Adipocyte (in vitro differentiated cells): ENCODE results near the gene TRPC6.
"Not testable (repeated sequence)": the region's sequence is repeated elsewhere in the genome, so short reads cannot be mapped to it uniquely, and the experiment has no call there.

Source experiments
- DNase-seq: peaks from one replicate; pipeline ENCODE4 v3.0.0-alpha.2; 2015; ENCODE audit warnings: low read depth
- H3K27me3 ChIP-seq: replicated peaks from 2 replicates; pipeline ENCODE4 v1.7.0; 2013; ENCODE audit warnings: mild to moderate bottlenecking, low read length, moderate library complexity; ENCODE audit not compliant: control insufficient read depth, insufficient read depth
- H3K36me3 ChIP-seq: 2 replicates; pipeline ENCODE4 v1.7.0; 2013; ENCODE audit warnings: low read length, mild to moderate bottlenecking, moderate library complexity; ENCODE audit not compliant: control insufficient read depth, insufficient read depth, severe bottlenecking
- H3K4me1 ChIP-seq: 2 replicates; pipeline ENCODE4 v1.7.0; 2013; ENCODE audit warnings: mild to moderate bottlenecking, low read length, moderate library complexity; ENCODE audit not compliant: control insufficient read depth, insufficient read depth
- H3K4me3 ChIP-seq: 2 replicates; pipeline ENCODE4 v1.7.0; 2013; ENCODE audit warnings: mild to moderate bottlenecking, low read length, moderate library complexity
- H3K9ac ChIP-seq: 2 replicates; pipeline ENCODE4 v1.7.0; 2013; ENCODE audit warnings: mild to moderate bottlenecking, low read length, moderate library complexity
- H3K9me3 ChIP-seq: 2 replicates; pipeline ENCODE4 v1.7.0; 2013; ENCODE audit warnings: mild to moderate bottlenecking, low read length, moderate library complexity; ENCODE audit not compliant: control insufficient read depth

The TRPC6 gene

GRCh38 chr11:101476191-101476590, 107.6 kb downstream of the TRPC6 start:
- Histone ChIP-seq H3K4me3 (no peak overlapping the region), H3K9me3 (no peaks in the 10 kb centered on the region), H3K4me1 (no peaks in the 10 kb centered on the region), H3K36me3 (no peaks in the 10 kb centered on the region), H3K27me3 (no peaks in the 10 kb centered on the region), H3K9ac (no peak overlapping the region)
- no peak for DNase-seq

DNA sequence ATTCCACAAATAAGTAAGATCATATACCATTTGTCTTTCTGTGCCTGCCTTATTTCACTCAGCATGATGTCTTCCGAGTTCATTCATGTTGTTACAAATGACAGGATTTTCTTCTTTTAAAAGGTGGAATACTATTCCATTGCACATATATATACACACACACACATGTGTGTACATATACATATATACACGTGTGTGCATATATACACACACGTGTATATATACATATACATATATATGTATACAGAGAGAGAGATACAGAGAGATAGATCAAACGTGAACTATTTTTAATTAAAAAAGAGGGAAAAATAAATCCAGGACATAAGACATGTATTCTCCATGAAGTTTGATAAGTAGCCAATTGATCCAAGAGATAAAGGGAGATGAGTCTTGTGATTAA, 108.1 kb downstream of the TRPC6 start:
- DNase-seq = no peak
- no peaks in the 10 kb centered on the region for H3K4me1 ChIP-seq
- H3K36me3 ChIP-seq = no peaks in the 10 kb centered on the region
- H3K9me3 ChIP-seq = no peaks in the 10 kb centered on the region
- H3K9ac ChIP-seq = no peak overlapping the region
- H3K4me3 ChIP-seq = no peak overlapping the region
- H3K27me3 ChIP-seq = no peaks in the 10 kb centered on the region

- H3K9me3 ChIP-seq = no peaks in the 10 kb centered on the region
- H3K27me3 ChIP-seq = no peaks in the 10 kb centered on the region
- DNase-seq = no peak
- no peaks in the 10 kb centered on the region for H3K36me3 ChIP-seq
- H3K4me1 ChIP-seq = no peaks in the 10 kb centered on the region
- no peak overlapping the region for H3K9ac ChIP-seq
- no peak overlapping the region for H3K4me3 ChIP-seq
These were observed 109.1 kb downstream of the TRPC6 start for GRCh38 chr11:101474666-101475065.

- peak; percentile 51 for DNase-seq
- Histone ChIP-seq H3K9me3 (no peaks in the 10 kb centered on the region), H3K9ac (no peak overlapping the region), H3K4me1 (no peaks in the 10 kb centered on the region), H3K27me3 (no peaks in the 10 kb centered on the region), H3K4me3 (peak overlapping the region; percentile 32), H3K36me3 (no peaks in the 10 kb centered on the region)
These were observed 112.8 kb downstream of the TRPC6 start for GRCh38 chr11:101470881-101471520.

DNA sequence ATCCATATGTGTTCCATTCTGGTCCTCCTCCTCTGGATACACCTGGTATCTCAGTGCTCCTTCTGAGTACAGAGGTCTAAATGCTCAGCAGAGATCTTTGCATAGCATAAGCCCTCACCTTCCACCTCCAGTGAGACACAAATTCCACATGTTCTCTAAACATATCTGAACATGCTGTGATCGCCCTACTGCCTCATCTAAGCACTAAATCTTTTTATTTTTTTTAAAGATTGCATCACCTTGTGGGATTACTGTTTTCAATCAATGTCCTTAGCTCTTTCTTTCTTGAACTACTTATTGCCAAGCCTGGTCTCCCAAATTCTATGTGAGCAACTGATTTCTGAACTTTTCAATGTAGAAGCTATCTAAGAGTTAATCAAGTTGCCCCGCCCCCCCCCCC, 113.4 kb downstream of the TRPC6 start:
- H3K27me3 ChIP-seq = no peaks in the 10 kb centered on the region

GRCh38 chr11:101466352-101466751, 117.5 kb downstream of the TRPC6 start:
- Histone ChIP-seq H3K9me3 (no peaks in the 10 kb centered on the region), H3K9ac (no peak overlapping the region), H3K4me3 (no peak overlapping the region), H3K4me1 (no peaks in the 10 kb centered on the region), H3K27me3 (no peaks in the 10 kb centered on the region), H3K36me3 (no peaks in the 10 kb centered on the region)
- DNase-seq = no peak

More for the DNA sequence above, 113.4 kb downstream of the TRPC6 start:
- peak overlapping the region; percentile 32 for H3K4me3 ChIP-seq
- peak; percentile 63 for DNase-seq
- no peaks in the 10 kb centered on the region for H3K36me3 ChIP-seq
- no peaks in the 10 kb centered on the region for H3K9me3 ChIP-seq
- no peak overlapping the region for H3K9ac ChIP-seq
- H3K4me1 ChIP-seq = no peaks in the 10 kb centered on the region

GRCh38 chr11:101464388-101464787, 119.4 kb downstream of the TRPC6 start:
- not testable (repeated sequence) for H3K36me3 ChIP-seq, DNase-seq, H3K4me1 ChIP-seq, H3K4me3 ChIP-seq, H3K9ac ChIP-seq, H3K9me3 ChIP-seq, H3K27me3 ChIP-seq

GRCh38 chr11:101459020-101459419, 124.8 kb downstream of the TRPC6 start:
- Histone ChIP-seq H3K4me1 (no peaks in the 10 kb centered on the region), H3K9ac (no peak overlapping the region), H3K4me3 (no peak overlapping the region), H3K9me3 (peaks cover 7% of the 10 kb centered on the region), H3K36me3 (no peaks in the 10 kb centered on the region), H3K27me3 (no peaks in the 10 kb centered on the region)
- no peak for DNase-seq

DNA sequence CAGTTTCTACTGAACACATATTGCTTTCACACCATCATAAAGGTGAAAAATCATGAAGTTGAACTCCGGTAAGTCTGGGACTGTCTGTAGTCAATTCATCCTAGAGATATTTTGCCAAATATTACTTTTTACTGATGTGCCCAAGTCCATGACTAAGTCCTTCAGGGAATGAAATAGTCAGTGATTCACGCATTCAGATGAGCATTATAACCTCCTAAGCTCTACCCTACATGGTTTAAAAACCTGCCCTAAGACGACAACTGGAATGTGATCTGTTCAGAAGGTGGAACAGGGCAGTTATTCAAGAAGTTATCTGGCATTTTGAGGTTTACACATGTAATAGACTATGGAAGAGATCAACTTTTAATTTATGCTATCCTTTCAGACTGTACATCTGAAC, 125.6 kb downstream of the TRPC6 start:
- no peak overlapping the region for H3K9ac ChIP-seq
- no peaks in the 10 kb centered on the region for H3K4me1 ChIP-seq
- no peaks in the 10 kb centered on the region for H3K27me3 ChIP-seq
- DNase-seq = no peak
- no peaks in the 10 kb centered on the region for H3K36me3 ChIP-seq
- H3K4me3 ChIP-seq = no peak overlapping the region
- peaks cover 7% of the 10 kb centered on the region for H3K9me3 ChIP-seq

DNA sequence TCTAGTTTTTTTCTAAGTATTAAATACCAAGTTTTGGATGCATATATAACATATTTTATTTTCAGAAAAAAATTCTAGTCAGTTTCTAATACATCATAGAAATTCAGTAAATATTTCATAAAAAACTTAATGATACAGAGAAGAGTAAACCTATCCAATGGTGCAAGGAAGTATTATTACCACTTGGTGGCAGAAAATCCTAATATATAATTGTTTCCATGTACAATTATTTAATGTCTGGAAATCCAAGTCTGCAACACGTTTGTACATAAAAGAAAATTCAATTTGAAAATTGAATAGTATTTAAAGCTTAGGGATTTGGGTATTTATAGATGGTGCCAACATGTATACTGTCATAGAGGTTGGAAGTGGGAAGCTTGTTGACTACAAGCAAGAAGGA, 127.0 kb downstream of the TRPC6 start:
- no peak overlapping the region for H3K4me3 ChIP-seq
- H3K9ac ChIP-seq = no peak overlapping the region
- H3K36me3 ChIP-seq = no peaks in the 10 kb centered on the region
- DNase-seq = peak; percentile 79
- H3K27me3 ChIP-seq = no peaks in the 10 kb centered on the region
- peaks cover 7% of the 10 kb centered on the region for H3K9me3 ChIP-seq
- H3K4me1 ChIP-seq = no peaks in the 10 kb centered on the region

DNA sequence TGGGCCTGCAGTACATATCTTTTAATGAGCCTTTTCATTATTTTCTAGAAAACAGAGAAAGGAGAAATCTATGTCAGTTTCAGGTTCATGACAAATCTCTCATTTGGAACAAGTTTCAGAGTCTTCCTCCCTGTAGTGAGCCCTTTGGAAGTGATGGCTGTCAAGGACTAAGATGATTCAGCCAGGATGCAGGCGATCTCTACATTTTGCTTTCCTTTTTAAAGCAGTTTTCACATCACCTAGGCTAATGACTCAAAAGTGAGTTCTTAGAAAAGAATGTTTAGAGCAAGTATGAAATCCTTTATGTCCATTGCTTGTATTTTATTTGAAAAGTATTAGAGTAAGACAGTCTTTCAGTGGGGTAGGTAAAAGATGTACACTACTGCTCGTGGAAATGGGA, 130.1 kb downstream of the TRPC6 start:
- peak; percentile 20 for DNase-seq
- no peak overlapping the region for H3K4me3 ChIP-seq
- H3K36me3 ChIP-seq = no peaks in the 10 kb centered on the region
- no peaks in the 10 kb centered on the region for H3K4me1 ChIP-seq
- no peaks in the 10 kb centered on the region for H3K9me3 ChIP-seq
- H3K9ac ChIP-seq = no peak overlapping the region
- H3K27me3 ChIP-seq = no peaks in the 10 kb centered on the region

GRCh38 chr11:101448881-101449442, 134.8 kb downstream of the TRPC6 start:
- no peaks in the 10 kb centered on the region for H3K27me3 ChIP-seq
- H3K9me3 ChIP-seq = no peaks in the 10 kb centered on the region
- H3K4me1 ChIP-seq = peaks cover 35% of the 10 kb centered on the region
- no peak overlapping the region for H3K4me3 ChIP-seq
- H3K36me3 ChIP-seq = no peaks in the 10 kb centered on the region
- H3K9ac ChIP-seq = no peak overlapping the region
- DNase-seq = no peak
